Islet of Langerhans (tissue), 1 donor: ENCODE measurements around the gene TTC39A.

ENCODE experiments used
- FAIRE-seq: peaks from one replicate; lab custom pipeline; 2011; peaks lifted over from hg19 to GRCh38; lab: Jason Lieb, UNC

TTC39A gene

DNA sequence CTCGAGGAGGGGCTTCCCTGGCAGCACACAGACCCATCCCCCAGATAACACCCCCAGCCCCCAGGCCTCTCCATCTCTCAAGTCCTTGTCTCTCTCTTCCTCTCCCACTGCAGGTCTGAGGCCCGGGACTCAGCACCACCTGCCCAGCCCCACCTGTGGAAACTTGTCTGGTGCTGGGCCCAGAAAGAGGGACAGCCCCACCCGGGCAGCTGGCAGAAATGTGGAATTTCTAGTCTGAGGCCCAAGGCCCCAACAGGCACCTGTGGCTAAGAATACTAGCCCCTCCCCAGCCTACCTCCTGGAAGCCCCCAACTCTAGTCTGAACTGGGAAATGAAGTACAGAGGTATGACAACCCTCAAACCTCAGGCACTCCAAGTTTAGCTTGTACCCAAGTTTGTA, 15.4 kb downstream of the TTC39A start:
- no peak for FAIRE-seq

DNA sequence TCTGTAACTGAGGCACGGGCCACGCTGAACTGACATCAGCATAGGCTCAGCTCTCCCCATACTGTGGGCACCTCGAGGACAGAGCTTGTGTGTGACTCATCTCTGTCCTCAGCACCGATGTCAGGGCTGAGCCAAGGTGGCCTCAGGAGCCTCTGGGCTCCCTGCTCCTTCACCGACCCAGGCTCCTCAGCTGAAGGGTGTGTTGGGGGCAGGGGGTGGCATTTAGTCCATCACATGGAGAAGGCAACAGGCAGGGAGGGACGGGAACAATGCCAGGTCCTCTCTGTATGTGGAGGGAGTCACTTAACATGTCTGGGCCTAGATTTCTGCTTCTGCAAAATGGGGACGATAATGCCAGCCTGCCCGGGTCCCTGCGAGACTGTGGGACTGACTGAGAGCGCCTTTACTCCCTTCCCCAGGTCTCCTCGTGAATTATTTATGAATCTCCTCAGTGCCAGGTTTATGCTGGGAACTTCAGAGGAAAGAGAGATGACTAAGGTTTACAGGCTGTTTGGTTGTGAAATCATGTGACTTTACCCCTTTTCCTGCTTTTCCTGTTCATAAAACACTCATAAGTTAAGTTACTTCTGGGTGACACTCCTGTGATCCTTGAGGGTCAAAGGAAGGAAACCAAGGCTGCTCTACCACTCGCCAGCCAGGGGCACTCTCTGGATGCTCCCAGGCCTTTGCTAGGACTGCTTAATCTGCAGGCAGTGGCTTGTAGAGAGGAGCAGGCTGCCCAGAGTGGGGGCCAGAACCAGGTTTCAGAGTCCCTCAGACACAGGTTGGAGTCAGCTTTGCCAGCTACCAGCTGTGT, 16.2 kb downstream of the TTC39A start:
- peak; percentile 95 for FAIRE-seq

DNA sequence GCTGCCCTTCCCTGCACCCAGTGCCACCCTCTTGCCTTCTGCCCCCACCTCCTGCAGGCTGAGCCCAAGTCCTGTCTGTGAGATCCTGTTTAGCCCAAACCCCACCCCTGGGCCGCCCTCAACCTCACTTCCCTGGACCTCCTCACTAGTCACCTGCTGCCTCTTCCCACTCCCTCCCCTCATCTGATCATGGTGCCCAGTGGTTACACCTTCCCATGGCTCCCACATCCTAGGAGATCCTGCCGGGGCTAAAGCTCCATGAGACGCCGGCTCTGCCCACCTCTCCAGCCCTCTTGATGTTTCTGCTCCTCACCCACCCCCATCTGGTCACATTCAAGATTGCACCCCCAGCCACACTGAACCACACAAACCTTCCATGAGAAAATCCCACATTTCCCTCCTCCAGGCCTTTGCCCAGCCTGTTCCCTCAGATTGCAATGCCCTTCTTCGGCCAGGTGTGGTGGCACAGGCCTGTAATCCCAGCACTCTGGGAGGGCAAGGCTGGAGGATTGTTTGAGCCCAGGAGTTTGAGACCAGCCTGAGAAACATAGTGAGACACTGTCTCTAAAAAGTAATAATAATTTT, 17.0 kb downstream of the TTC39A start:
- peak; percentile 27 for FAIRE-seq

DNA sequence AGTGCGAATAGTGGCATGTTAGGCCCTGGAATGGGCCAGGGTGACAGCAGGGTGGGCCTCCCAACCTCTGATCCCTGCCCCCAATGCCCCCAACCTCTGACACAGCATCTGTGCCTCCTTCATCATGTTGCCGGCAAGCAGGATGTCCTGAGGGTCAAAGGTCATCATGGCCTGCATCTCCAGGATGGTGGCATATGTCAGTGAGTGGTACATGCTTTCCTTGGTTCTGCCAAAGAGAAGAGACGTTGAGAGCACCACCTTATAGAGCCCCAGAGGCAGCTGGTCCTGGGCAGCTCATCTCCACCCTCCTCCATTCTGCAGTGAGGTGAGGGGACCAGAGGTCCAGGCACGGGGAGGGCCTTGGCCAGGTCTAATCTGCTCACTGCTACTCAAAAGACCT, 17.6 kb downstream of the TTC39A start:
- FAIRE-seq, result no peak

DNA sequence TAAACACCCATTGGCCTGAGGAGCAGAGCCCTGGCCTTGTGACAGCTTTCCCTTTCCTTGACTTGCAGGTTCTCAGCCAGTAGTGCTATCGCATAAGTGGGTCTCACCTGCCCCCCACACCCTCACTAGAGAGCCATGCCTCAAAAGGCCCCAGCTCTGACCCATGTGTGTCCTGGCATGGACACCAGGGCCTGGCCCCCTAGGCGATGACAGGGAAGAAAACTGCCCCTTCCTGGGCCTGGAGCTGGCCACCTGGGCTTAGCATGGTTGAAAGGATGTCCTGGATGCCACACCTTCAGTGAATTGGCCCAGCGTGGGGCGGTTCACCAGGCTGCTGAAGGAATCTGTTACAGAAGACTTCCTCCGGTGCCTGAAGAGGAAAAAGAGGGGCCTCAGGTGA, 18.5 kb downstream of the TTC39A start:
- no peak for FAIRE-seq

DNA sequence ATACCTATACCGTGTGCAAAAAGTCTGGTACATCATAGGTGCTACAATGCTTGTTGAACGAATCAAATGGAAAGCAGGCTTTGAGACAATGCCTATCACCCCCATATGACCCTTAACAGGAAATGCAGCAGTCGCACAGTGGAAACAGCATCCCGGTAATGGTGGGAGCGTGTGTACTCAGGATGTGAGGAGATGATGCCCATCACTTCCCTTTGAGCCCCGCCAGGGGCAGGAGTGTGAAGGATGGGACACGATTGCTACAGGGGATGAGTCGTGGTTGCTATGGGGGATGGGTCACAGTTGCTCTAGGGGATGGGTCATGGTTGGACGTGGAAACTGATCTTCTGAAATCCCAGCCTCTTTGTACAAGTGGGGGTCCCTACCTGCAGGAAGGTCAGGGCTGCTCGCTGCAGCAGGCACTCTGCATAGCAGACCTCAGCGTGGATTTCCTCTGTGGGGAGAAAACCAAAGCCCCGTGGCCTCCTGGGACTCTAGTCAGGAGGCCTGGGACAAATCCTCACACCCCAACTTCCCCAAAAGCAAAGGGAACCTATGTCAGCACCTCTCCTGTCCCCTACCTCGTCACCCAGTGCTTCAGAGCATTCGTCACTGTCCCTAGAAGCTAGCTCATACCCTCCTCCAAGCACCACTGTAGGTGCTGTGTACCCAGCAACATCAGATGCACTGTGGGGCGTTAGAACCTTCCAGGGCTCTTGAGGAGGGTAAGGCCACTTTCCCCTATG, 19.3 kb downstream of the TTC39A start:
- FAIRE-seq, result no peak

DNA sequence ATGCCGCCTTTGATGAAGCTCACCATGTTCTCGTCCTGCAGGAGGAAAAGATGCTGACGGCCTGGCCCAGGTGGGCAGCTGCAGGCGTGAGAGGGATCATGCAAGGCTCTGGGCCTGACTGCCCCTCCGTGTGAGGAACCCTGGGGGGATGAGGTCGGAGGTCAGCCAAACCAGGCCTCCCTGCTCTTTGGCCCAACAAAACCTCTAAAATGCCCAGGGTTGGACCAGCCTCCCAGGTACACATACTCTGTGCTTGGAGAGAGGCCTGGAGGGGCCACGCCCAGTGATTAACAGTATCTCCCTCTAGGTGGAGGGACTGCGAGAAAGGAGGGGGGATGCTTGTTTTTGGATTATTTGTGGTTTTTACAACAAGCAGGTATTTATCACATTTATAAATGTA, 21.1 kb downstream of the TTC39A start:
- FAIRE-seq, result no peak

DNA sequence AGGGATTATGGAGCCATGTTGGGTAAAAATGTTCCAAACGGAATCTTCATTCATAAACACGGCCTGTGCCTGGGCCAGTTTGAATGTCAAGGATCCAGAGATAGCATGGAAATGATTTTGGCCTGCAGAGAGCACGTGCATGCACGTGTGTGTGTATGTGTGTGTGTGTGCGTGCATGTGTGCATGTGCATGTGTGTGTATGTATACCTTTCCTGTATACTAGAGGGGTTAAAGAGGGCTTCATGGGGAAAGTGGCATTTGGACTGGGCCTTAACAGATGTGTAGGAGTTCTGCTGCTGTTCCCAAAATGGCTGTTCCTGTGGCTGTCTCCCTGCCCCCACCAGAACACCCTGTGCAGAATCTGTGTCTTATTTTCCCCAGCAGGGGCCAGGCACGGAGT, 21.7 kb downstream of the TTC39A start:
- no peak for FAIRE-seq

DNA sequence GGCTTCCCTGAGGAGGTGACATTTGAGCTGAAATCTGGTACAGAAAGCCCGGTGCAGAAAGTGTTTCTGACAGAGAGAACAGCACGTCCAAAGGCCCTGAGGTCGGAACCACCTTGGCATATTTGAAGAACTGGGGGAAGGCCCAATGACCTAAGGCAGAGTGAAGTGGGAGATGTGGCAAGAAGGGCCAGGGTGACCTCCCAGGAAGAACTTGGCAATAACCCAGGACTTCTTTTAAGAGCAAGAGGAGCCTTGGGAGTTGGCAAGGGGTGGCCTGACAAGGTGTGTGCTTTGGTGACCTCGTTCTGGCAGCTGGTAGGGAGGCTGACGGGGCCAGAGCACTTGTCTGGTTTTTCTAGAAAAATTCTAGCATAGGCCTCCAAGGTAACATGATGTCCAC, 23.4 kb downstream of the TTC39A start:
- FAIRE-seq, result no peak

DNA sequence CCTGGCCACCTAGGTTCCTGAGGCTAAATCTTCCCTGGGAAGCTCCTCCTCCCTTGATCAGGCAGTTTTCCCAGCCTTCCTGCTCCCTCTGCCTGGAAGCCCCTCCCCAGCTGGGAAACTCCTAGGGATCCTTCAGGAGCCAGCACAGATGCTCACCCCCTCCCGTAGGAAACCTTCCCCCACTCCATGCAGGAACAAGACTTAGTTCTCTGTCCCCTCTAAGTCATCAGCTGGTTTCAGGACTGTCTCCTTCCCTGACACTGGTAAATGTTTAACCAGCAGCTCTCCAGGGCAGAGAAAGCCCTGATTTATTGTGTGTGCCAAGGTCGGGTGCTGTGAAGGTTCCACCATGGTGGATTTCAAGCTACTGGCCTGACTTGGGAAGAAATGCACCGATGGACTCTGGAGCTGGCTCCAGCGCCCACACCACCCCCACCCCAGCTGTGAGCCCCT, 25.0 kb downstream of the TTC39A start:
- FAIRE-seq, result peak; percentile 51

DNA sequence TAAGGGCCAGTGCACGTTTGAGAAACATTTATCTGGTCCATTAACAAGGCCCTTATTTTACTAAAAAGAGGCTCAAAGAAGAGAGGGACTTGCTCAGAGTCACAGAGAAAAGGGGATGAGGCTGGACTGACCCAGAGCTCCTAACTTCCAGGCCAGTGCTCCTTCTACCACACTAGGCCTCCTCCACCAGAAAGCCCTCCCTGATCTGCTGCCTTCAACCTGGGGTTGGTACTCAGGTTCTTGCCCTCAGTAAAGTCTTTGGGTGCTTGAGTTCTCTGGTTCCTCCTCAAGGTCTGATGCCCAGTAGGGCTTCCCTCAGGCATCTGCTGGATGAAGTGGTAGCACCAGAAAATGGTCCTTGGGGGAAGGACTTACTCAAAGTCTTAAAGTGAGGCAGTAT, 26.0 kb downstream of the TTC39A start:
- no peak for FAIRE-seq

DNA sequence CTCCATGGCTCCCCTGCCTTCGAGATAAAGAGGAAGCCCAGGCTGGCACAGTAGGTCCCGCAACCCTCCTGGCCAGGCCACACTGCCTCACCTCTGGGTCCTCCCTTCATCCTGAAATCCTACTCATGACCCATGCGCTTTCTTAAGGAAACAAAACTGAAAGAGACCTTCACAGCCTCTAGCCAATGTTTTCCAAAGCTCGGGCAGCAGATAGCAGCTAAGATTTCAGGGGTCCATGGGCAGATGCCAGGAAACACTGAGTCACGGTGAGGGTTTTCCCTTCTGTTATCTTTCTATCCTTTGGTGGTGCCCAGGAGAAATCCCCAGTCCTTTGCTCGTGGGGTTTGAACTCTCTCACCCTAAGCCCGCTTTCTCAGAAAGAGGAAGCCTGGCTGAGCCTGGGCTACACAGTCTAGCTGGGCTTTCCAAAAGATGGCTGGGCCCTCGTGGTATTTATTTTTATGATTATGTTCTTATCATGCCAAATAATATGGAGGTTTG, 26.6 kb downstream of the TTC39A start:
- FAIRE-seq, result no peak

DNA sequence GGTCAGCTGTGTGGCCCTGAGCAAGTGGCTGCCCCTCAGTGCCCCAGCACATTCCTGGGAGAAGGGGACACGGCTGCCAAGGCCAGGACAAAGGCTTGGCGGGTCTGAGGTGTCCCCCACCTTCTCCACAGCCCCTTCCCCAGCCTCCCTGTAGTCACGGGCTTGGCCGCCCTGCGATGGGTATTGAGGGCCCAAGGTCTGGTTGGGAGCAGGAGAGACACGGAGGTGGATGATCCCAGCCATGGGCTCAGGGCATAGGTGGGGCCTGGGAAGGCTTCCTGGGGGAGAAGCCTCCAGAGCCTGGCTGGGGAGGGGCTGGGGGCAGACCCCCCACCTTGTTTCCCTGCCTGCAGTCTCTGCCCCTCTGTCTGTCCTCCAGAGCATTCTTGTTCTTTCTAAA, 27.0 kb downstream of the TTC39A start:
- FAIRE-seq, result no peak

DNA sequence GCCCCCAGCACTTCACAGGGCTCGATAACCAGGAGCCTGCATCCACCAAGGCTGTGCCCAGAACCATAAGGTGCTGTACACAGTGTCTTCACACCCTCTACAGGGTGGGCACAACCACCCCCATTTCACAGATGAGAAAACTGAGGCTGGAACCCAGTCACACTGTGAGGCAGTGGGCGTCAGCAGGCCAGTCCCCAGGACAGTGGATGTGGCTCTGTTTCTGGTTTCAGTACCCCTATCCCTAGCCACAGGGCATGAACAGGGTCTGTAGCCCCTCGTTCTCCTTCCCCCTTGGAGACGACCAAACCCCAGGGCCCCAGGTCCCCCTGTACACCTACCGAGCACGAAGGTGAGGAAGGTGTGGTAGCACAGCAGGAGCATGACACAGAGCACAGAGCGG, 27.6 kb downstream of the TTC39A start:
- FAIRE-seq, result no peak

DNA sequence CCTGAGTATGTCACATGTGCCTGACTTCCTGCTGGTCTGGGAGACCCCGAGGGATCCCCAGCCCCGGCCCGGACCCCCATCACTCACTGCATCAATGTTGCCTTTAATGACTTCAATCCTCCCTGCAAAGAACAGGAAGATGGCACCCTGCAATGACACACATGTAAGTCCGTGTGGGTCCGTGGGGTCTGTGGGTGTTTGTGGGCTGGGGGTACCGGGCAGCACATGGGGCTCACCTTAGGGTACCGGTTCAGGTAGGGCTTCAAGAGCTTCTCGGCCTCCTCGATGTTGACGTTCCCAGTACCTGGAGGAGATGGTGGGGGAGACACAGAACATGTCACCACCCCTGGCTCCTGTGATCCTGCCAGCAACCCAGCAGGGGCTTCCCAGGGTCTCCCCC, 28.1 kb downstream of the TTC39A start:
- no peak for FAIRE-seq

DNA sequence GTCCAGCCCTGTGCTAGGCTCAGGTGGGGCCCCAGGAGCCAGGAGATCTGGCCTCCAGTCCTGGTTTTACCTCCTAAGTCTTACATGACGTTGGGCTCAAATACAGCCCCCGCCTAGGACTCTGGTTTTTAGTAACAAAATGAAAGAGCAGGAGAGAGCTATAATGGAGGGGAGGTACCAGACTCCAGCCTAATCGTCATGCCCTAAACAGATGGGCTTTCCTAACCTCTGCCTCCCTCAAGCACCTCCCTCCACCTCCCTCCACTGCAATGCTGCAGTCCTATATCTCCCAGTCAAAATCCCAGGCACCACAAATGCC, 28.6 kb downstream of the TTC39A start:
- no peak for FAIRE-seq

DNA sequence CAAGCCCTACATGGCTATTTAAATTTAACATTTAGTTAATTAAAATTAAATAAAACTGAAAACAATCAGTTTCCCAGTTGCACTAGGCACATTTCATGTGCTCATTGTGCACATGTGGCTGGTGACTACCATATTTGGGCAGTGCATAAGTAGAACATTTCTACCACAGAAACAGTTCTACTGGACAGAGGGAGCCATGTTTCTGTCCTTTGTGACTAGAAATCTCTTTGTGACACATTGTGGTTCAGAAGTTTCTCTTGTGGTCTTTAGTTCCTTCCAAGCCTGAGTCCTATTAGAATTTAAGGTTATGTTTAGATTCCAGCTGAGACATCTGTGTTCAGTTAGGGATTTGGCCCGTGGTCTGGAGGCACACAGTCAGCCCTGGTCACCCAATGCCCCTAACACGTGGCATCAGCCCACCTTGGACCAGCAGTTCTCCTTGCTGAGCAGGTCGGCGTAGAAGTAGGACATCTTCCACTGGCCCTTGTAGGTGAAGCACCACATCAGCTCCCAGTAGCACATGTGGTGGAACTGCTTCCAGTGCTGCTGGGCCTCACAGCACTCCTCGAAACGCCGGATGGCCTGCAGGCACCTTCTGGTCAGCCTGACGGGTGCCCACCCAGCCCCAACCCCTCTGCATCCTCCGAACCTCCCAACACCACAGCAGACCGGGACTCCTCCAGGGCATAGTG, 29.1 kb downstream of the TTC39A start:
- no peak for FAIRE-seq

DNA sequence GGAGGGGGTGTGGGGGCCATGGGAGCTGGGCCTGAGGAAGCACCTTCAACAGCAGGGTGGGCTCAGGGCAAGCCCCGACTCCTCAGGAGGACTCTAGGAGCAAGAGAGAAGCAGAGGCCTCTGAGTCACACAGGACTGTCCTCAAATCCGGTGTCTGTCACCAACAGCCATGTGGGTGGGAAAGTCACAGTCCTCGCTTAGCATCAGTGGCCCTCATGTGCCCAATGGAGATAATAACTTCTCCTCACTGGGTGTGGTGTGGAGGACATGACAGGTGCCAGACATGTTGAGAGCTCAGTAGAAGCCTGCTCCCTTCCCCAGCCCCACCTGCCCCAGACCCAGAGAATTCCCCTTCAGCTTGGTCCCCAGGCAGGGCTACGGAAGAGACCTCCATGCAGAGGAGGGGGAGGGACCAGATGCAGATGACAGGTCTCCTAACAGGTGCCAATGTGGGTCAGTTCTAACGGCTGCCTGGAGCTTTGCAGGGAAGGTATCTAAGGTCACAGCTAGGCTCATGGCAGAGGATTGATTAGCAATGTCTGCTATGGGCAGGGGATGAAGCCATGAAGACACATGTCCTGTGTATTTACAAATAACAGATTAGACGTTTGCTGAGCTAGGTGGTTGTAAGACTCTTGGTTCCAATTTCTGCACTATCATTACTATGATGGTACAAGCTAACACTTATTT, 30.2 kb downstream of the TTC39A start:
- FAIRE-seq, result no peak

DNA sequence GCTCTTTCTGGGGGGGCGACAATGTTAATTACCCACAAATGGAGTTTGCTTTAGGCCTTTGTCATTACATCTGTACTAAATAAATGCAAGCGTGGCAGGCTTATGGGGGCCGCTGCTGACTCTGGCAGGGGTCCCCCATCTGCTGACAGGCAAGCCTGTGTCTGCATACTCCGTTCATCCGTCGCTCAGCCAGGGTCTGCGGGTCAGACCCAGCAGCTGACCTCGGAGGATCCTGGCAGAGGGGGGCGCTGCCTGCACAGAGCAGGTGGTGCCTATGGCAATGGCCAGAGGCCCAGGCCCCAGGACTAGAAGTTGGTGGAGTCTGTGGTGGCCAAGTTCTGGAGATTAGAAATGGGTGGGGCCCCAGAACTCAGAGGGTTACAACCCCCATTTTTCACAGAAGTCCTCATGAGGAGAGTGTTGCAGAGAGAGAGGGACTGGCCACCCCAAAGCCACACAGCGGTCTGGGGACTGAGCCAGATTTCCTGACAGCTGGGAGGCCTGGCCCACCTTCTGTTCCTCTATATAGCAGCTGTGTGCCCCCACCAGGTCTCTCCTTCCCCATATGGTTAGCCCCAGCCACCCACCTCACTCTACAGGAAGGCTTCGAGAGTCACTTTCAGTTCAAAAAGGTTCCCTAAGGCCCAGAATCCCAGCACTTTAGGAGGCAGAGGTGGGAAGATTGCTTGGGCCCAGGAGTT, 31.0 kb downstream of the TTC39A start:
- no peak for FAIRE-seq

DNA sequence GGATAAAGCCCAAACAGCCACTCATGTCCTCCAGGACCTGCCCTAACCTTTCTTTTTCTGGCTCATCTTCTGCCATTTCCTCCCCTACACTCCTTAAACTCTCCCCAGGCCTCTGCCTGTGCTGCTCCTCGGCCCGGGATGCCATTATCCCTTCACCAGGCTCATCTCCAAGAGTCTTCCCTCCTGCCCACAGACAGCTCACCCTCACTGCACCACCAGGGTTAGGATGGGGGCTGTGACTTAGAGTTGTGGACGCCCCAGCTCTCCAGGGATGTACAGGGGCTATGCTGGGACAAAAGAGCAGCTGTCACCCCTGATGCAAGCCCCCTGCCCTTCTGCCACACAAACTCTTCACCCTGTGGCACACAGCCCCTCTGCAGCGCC, 32.0 kb downstream of the TTC39A start:
- FAIRE-seq, result no peak
